T-helper 2 cell (primary cell): ENCODE results near the gene CLEC20A.

Source experiments
- DNase-seq, 5 experiments: peaks; one replicate each; pipeline versions ENCODE4 v3.0.0 to v3.0.0-alpha.2; 2012 to 2022

Gene CLEC20A

DNA sequence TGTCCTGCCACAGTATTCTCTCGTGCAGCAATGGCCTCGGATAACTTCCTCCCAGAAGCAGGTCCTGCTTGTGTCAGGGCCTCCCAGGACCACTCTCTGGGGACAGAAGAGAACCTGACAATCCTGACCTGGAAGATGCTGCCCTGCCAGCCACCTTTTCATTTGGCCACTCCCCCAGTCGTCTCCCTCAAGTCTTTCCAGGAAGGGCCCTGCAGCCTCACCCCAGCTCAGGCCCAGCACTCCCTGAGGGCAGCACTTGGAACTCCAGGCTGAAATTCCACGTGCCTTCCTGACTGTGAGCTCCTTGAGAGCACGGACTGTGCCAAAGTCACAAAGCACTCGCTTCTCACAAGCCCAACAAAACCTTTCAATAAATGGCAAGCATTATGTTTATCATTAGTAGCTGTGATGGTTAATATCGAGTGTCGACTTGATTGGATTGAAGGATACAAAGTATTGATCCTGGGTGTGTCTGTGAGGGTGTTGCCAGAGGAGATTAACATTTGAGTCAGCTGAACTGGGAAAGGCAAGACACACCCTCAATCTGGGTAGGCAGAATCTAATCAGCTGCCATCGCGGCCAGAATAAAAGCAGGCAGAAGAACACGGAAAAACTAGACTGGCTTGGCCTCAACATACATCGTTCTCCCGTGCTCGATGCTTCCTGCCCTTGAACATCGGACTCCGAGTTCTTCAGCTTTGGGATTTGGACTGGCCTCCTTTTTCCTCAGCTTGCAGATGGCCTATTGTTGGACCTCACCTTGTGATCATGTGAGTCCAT is 2.3 kb upstream of the CLEC20A start:
- DNase-seq = no peak

DNA sequence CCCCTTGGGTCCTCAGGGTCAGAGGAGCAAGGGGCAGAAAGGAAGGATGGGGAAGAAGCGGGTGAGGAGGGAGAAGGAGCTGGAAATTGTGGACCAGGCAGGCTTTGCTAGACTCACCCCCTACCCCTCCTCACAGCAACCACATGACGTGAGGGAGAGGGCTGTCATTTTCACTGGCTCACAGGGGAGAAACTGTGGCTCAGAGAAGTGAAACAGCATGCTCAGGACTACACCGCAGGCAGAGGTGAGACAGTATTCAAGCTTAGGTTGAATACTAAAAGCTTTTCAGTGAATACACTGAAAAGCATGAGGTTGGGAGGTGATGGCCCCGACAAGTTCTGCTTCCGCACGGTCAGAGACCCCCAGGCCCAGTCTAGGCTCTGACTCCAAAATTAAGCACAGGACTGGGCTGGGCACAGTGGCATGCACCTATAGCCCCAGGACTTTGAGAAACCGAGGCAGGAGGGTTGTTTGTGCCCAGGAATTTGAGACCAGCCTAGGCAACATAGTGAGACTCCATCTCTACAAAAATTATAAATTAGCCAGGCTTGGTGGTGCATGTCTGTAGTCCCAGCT is 1.2 kb upstream of the CLEC20A start:
- DNase-seq = no peak

DNA sequence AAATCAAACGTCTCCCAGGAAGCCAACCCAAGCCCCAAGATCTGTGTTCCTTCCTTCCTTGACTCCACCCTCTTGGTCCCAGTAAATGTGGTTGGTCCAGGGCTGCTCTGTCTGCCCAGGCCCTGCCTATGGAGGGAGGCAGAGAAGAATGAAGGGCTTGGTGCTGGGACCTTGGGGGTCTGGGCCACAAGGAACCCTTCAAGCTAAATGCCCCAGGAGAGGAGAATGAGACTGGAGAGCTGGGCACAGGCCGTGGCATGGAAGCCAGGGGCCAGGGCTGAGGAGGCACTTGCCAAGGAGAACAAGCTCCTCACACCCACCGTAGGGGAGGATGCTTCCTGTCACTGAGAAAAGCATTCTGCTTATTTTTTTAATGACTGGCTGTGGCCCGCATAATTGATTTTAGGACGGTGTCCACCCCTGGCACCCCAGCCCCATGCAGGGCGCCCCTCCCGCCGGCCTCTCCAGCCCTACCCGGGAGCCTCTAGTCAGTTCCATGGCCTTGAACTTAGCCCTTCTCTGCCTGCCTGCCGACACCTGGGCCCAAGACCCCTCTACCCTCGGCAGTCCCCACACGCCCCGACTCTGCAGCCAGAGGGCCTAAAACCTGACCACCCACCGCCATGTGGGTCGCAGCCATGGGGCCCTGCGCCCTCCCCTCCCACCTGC is 889 bp downstream of the CLEC20A start:
- no peak for DNase-seq

DNA sequence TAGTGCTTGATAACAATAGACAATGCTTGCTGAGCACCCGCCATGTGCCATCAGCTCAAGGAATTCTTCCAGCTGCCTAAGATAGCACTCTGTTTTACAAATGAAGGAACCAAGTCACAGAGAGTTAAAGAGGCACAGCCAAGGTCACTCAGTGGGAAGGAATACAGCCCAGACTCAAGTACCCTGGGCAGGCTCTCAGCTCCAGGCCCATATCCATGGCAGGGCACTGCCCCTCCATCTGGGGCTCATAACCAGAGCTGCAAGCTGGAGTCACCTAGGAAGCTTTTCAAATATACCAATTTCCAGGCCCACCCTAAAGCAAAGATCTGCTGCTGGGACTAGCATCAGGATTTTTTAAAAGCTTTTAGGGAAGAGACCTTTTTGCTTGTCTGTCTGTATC is 1.6 kb downstream of the CLEC20A start:
- no peak for DNase-seq

DNA sequence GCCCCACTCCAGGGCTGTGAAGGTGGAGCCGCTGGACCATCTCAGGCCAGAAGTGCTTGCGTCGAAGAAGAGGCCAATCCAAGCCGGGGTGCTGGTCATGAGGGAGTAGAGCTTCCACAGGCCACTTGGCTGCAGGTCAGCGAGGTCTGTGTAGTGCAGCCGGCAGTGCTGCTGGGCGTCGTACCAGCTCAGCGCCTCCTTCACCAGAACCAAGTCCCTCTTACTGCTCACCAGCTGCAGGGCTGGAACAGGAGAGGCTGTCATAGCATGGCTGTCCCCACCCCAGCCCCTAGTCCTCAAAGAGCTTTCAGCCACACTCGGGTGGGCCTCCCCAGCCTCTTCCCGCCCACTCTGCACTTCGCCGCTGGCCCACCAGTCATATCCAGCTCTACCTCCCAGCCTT is 2.2 kb downstream of the CLEC20A start:
- DNase-seq = no peak

DNA sequence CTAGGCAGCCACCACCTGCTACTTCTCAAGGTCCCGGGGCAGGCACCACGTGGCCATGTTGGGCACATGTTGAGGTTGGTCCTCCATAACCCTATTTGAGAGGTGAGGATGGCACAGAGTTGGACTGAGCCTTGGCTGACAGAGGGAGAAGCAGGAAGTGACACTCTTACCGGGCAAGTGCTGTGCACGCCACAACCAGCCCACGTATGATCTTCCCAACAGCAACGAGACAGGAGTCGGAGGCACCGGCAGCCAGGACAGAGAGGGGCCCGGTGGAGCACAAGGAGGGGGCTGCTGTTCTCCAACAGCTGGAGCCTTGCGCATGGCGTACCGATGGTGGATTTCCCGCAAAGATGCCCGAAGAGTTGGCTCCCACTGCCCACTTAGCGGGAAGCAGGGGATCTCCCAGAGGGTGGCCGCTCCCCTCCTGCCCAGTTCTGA is 3.4 kb downstream of the CLEC20A start:
- no peak for DNase-seq

DNA sequence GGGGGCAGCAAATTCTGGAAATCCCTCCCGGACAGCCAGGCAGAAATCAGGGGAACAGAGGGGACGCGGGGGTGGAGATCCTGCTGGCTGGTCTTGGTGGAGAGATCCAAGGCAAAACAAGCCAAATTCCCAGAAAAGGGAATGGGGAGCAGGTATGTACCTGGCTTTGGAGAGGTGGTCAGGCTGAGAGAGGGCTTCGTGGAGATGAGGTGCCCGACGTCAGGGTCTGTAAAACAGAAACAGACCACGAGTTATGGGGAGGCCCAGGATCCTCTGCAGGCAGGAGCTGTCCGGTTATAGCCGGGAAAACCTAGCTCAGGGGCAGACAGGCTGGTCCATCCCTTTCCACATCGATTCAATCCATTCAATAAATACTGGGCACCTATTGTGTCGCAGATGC is 4.4 kb downstream of the CLEC20A start:
- DNase-seq = no peak

DNA sequence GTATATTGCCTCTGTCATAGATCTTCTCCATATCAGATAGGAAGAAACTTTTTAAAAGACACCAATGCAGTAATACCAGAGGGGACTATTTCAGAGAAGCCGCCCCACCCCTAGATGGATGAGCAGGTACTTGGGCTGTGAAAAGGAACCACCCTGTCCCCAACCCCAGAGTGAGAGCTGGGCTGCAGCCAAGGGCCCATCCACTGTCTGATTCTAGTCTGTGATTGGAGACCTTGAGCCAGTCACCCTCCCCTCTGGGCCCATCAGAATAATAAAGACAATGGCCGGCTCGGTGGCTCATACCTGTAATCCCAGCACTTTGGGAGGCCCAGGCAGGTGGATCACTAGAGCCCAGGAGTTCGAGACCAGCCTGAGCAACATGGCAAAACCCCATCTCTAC is 5.0 kb downstream of the CLEC20A start:
- DNase-seq = no peak

DNA sequence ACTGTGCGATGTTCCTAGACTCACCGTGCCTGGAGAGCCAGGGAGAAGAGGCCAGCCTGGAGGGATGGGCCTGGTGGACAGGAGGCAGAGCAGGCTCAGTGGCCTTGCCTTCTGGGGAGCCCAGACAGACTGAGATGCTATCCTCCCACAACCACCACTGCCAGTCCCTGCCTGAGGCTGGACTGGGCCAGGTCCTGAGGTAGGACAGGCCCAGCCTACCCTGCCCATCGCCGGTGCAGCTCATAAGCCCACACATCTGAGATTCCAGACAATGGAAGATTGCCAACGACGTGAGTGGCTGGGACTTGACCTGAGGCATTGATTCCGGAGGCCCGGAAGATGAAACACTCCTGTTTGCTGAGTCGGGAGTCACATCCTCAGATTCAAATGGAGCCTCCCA is 5.8 kb downstream of the CLEC20A start:
- no peak for DNase-seq

DNA sequence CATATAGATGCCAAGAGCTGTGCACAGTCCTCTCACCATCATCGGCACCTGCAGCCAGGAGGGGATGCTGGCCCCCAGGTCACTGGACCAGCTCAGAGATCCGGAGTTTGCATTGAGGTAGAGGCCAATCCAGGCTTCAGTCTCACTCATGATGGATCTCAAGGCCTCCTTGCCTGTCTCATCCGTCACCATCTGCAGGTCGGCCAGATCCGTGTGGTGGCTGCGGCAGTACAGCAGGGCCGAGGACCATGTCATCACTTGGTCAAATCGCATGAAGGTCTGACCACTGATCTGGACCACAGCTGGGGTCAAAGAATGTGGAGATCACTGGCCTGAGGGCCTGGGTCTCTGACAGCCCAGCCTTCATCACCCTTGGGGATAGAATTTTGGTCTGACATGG is 6.6 kb downstream of the CLEC20A start:
- no peak for DNase-seq

DNA sequence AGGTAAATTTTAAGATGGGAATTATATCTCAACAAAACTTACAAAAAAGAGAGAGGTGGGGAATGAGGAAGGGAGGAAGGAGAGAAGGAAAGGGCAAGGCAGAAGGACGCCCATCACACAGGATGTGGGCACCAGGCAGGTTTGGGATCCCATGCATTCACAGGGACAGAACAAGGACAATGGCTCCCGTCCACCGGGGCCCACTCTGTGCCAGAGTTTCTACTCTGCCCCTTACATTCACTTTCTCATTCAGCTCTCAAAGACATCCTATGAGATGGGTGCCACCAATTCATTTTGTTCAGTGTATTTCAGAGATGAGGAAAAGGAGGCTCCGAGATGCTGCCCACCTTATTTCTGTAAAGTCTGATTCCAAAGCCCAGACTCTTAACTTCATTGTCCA is 7.4 kb downstream of the CLEC20A start:
- no peak for DNase-seq

DNA sequence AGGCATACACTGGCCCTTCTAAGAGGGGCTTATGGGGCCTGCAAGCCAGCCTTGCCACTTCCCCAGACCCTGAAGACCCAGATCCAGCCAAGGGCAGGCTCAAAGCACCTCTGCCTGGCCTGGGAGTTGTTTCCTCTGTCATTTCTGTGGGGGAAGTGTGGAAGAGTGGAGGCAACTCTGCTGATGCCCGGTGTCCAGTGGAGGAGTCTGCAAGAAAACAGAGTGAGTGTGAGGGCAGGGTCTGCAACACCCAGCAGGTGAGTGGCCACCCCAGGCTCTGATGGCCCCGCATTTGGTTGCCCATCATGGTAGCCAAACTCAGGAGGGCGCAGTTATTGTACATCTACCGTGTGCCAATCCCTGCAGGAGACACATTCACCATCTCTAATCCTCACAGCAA is 8.4 kb downstream of the CLEC20A start:
- no peak for DNase-seq

DNA sequence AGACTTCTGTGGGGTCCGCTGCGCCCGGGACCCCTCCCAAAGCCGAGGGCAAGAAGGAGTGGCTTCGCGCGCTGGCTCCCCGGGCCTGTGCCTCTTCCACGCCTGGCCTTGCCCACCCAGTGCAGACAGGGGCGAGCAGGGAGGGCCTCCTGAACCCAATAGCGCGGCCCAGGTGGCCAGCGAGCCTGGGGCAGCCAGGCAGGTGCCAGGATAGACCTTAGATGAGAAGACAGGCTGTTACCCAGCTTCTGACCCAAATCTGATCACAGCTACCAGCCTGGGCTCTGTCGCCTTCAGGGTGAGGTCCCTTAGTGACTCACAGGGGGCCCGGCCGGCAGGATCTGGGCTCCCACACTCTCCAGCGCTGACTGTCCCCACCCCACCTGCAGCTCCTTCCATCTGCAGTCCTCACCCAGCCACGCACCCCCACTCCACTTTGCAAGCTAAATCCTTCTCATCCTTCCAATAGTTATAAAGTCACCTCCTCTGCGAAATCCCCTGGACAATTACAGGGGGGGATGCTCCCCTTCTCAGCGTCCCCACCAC is 9.6 kb downstream of the CLEC20A start:
- DNase-seq = no peak

DNA sequence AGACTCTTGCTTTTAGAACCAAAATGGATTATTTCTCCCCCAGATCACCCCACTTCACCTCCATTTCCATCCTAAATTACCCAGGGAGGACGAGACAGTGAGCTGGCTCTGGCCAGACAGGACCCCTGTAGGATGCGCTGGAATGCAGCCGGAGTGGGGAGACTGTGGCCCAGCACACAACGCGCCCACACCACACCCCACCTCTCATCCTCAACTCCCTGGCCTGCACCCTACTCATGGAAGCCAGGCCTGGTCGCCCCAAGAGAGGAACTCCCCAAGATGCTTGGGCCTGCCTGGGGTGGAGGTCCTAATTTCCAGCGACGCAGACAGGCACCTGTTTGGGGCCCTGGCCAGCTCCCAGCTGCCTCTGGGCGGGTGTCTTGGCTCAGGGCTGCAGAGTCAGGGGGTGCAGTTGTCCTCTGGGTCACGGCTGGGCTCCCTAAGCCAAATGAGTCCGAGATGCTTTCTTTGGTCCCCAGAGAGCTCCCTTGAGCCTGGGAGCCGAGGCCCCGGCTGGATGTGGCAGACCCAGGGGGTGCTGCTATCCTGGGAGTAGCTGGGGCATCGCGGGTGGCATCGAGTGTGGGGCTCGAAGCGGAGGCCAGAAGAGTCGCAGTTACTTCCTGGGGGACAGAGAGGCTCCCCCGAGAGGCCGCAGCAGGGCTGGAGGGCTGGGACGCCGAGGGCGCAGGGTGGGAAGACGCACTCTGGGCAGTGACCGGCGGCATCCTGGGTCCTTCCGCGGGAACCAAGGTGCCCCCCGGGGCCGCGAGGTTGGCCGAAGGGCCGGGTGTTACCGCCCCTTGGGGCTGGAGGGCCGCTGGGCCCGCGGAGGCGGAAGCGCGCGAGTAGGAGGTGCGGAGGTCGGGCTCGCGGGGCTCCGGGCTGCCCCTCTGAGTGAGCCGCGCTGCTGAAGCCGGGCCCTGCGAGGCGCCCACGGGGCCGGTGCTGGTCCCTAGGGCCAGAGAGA is 10.4 kb downstream of the CLEC20A start:
- no peak for DNase-seq

DNA sequence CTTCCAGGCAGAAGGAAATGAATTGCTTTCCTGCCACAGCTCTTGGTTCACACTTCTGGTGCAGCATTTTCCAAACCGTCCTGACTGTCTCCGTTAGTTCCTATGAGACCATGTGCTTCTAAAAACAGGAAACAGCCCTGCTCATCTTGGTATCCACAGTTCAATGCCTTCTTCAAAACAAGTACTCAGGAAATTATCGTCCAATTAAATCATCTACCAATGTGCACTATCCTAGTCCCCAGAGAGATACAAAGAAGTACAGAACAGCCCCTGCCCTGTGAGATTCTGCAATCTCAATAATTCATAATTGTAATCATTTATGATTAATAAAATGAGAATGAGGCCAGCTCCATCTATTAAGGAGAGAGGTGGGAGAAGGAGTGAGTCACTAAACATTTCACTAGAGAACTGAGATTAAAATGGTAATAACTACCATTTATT is 11.2 kb downstream of the CLEC20A start:
- no peak for DNase-seq

DNA sequence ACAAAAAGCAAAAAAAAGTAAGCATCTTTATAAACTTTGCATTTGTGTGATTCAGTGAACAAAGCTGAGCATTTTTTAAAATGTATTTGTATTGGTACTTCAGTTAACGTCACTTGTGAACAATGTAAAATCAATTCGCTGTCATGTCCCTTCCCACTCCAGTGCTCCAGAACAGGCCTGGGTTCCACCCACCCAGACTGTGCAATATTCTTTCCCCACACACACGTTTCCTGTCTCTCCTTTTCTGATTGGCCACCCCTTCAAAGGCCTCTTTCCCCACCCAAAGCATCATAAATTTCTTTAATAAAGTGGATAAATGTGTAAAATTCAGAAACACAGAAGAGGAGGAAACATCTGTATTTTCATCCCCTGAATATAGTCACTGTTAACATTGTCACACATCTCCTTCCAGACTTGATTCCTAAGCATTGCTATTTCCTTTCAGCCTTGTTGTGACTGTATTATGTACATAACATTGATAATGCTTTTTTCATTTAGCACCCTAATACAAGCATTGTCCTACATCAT is 12.0 kb downstream of the CLEC20A start:
- DNase-seq = no peak

DNA sequence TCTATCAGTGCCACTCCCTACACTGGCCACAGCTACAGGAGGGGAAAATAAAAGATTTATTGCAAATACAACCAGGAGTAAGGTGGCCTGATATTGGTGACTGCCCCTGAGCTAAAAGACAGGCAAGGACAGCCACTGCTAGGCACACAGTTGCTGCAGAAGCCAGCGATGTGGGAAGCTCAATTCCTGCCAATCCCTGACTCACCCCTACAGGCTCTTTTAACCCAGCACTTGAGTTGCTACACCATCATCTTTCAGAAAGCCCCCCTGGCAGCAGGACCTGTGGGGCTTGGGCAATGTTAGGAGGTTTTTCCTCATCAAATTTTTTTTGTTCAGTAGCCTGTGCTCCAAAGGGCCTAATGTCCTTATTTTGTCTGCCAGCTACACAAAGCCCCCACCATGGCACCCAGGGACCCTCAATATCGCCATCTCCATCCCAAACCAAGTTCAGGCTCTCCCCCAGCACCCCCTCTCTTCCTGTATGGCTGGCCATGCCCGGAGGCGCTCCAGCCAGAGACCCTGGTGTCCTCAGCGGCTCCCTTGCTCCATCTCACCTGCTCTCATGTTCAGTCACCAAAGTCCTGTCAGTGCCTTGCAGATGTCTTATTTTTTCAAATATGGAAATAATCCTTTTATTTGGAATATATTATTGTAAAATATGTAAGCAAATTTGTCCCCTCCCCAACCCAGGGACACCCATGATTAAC is 13.4 kb downstream of the CLEC20A start:
- DNase-seq = no peak

DNA sequence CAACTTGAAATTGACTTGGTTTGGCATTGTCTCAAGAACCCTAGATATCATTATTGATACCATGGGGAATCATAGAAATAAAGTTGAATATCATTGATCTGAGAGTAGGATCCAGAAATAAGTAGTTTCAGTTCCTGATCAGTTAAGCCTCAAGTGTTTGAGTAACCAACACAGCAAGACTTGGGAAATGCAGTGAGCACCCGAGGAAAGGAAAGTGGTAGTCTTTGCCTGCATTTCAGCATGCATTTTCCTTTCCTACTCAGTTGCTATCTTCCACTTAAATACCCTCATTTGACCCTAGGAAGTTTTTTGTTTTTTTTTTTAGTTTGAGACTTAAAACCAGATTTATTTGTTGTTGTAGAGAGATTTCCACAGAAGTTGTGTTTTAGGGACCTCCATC is 18.9 kb downstream of the CLEC20A start:
- DNase-seq = no peak

DNA sequence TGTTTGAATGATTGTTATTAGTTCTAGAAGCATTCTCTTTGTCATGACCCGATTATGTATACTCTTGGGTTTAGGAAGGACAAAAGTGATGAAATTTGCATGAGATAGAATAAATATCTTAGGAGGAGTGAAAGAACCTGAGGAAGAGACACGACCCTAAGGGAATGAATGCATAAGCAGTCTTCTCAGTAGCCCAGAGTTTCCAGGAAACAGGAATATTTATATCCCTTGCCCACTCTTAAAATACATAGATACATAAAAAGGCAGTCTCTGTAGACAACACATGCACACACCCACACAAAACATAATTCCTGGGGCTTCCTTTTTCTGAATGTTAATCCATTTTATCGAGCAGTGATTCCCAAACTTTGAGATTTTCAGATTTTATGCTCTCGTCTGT is 19.4 kb downstream of the CLEC20A start:
- DNase-seq = no peak

DNA sequence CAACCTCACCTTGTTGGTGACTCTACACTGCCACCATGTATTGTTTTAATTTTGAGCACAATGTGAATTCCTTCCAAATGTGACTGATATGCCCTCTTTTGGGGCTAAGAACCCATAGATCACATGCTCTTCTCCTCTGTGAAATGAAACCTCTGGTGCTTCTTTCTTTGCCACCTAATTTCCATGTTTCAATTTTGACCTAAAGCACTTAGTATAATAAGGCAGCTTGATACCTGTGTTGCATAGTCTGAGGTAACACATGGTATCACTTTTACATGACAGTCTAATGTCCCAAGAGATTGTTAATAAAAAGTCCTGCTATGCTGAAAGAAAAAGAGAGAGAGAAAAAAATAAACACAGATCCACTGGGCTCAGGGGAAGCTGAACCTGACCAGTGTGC is 24.2 kb downstream of the CLEC20A start:
- no peak for DNase-seq

DNA sequence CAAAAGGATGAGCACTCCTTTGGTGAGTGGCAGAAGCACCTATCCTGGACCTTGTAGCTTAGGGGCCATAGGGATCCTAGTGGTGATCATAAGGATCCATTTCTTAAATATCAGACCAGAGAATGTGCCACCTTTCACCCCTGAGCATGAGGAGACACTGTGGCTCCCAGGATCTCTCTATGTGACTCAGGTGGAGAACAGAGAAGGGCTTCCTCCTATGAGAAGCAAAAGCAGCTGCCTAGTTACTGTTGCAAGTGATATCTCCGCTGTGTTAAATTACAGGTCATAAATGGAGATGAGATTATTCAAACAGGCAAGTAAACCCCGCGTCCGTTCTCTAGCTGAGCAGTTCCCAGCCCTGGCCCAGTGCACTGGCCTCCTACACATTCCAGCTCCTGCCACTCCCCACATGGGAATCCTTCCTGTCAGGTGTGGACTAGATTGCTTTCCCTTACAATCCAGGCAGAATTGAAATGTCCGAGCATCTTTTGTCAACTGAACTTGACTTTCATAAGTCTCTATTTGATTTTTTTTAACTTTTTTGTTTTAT is 26.3 kb downstream of the CLEC20A start:
- no peak for DNase-seq
